Activated CD4-positive, alpha-beta T cell treated with anti-CD3 and anti-CD28 coated beads, Interleukin-2, amount 10 ng/mL, durations not matched to agents 7 days and 5 days (primary cell): ENCODE data around the gene ATP6V1C2. TPM values are rescaled to one million over a fixed set of nuclear protein-coding genes. Genes with fewer than 3 reads are reported as not detected.
A peak's percentile ranks its signal among the peaks of the same experiment; 100 is the strongest.
"Not testable (repeated sequence)": the region's sequence is repeated elsewhere in the genome, so short reads cannot be mapped to it uniquely, and the experiment has no call there.

ENCODE experiments used
- CTCF ChIA-PET: fragments of 350-600 bp; sonication (Branson Sonifier 250); formaldehyde crosslinking; loops from one replicate; lab custom pipeline; 2021; ENCODE audit warnings: antibody characterized with exemption; lab: Charles Lee
- POLR2A ChIA-PET: fragments of 350-600 bp; sonication (Branson Sonifier 250); formaldehyde crosslinking; loops from one replicate; lab custom pipeline; 2021; ENCODE audit warnings: antibody characterized with exemption; lab: Charles Lee
- DNase-seq: peaks from one replicate; pipeline ENCODE4 v3.0.0-alpha.2; 2020
- H3K27ac Mint-ChIP-seq: one replicate; pipeline ENCODE4 v1.8.0; 2021; ENCODE audit warnings: mild to moderate bottlenecking, moderate library complexity, mixed read lengths
- H3K27me3 Mint-ChIP-seq: one replicate; pipeline ENCODE4 v1.8.0; 2021; ENCODE audit warnings: mixed read lengths
- H3K36me3 Mint-ChIP-seq: one replicate; pipeline ENCODE4 v1.8.0; 2021; ENCODE audit warnings: low read depth, mixed read lengths
- H3K4me1 Mint-ChIP-seq: one replicate; pipeline ENCODE4 v1.8.0; 2021; ENCODE audit warnings: mixed read lengths
- H3K4me3 Mint-ChIP-seq: one replicate; pipeline ENCODE4 v1.8.0; 2021; ENCODE audit warnings: mild to moderate bottlenecking, moderate library complexity, mixed read lengths
- H3K9me3 Mint-ChIP-seq: one replicate; pipeline ENCODE4 v1.8.0; 2021; ENCODE audit warnings: mixed read lengths
- total RNA-seq, 2 experiments: library from RNA; stranded (reverse); gene quantifications; one replicate each; pipeline ENCODE4 v1.2.3, GENCODE V29; 2021

Gene ATP6V1C2
- total RNA-seq, 2 experiments from 2014 or later, result not detected

DNA sequence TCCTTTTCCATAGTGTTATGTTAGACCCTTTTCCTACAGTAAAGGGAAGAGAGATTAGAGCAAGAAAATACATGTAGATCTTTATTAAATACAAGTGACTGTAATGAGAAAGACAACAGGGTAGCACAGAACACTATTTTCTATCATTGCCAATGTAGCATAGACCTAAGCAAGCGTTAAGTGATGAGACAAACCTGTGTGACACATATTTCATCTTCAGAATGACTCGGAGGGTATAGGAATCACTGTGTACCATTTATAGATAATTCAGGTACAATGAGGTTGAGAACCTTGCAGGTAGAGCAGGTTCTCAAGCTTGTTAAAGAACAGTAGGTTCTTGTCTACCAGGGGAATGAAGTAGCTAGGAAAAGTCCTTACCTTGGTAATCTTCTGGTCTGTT, 75.3 kb downstream of the ATP6V1C2 start:
- Mint-ChIP-seq H3K4me1 (peaks cover 12% of the 10 kb centered on the region), H3K4me3 (no peak overlapping the region), H3K27ac (no peak overlapping the region), H3K9me3 (no peaks in the 10 kb centered on the region), H3K27me3 (no peaks in the 10 kb centered on the region), H3K36me3 (peaks cover 57% of the 10 kb centered on the region)
- POLR2A ChIA-PET, result no interaction called here
- no peak for DNase-seq
- CTCF ChIA-PET, result no interaction called here

DNA sequence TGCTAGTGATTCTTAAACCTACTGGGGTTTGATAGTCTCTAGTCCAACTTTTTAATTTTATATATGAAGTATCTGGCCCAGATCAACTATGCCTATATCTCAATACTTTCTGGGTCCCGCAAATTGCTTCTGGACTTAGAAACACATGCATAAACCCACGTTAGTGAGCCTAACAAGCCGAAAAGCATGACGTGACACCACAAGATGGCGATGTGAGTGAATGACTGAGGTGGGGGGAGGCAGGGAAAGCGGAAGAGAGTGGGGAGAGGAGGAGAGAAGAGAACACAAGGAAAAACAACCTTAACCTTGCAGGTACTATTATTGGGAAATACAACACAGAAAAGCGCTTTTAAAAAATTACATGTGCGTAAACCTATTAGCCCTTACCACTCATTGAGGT, 77.4 kb downstream of the ATP6V1C2 start:
- H3K27ac Mint-ChIP-seq, result no peak overlapping the region
- H3K4me3 Mint-ChIP-seq, result no peak overlapping the region
- DNase-seq, result no peak
- no peaks in the 10 kb centered on the region for H3K9me3 Mint-ChIP-seq
- ChIA-PET CTCF (interaction anchor here (0.6 kb wide), 1 partner anchor 635 kb away, joined by 3 read pairs; no protein-coding TSS in a partner anchor), POLR2A (interaction anchor here (0.7 kb wide), 1 partner anchor 653 kb away, joined by 3 read pairs; no protein-coding TSS in a partner anchor)
- H3K27me3 Mint-ChIP-seq, result no peaks in the 10 kb centered on the region
- H3K36me3 Mint-ChIP-seq, result peaks cover 43% of the 10 kb centered on the region
- H3K4me1 Mint-ChIP-seq, result peaks cover 5% of the 10 kb centered on the region

DNA sequence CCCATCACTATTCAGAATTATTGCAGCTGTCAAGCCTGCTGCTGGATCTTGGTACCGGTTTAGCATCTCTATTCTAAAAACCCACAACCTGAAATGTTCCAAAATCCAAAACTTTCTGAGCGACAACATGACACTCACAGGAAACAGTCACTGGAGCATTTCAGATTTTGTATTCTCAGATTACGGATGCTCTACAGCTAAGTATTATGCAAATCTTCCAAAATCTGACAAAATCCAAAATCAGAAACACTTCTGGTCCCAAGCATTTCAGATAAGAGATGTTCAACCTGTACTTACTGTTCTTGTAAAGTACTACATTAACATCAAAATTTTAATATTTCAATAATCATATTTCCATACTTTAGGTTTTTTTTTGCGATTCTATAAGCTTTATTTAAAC, 78.7 kb downstream of the ATP6V1C2 start:
- H3K4me3 Mint-ChIP-seq, result no peak overlapping the region
- H3K4me1 Mint-ChIP-seq, result peaks cover 5% of the 10 kb centered on the region
- DNase-seq, result no peak
- ChIA-PET POLR2A (no interaction called here), CTCF (interaction anchor here (0.6 to 1.9 kb wide), 4 partner anchors 9 to 741 kb away, joined by 3 to 11 read pairs (median 4); no protein-coding TSS in a partner anchor)
- H3K9me3 Mint-ChIP-seq, result no peaks in the 10 kb centered on the region
- H3K27me3 Mint-ChIP-seq, result no peaks in the 10 kb centered on the region
- no peak overlapping the region for H3K27ac Mint-ChIP-seq
- H3K36me3 Mint-ChIP-seq, result peaks cover 35% of the 10 kb centered on the region

DNA sequence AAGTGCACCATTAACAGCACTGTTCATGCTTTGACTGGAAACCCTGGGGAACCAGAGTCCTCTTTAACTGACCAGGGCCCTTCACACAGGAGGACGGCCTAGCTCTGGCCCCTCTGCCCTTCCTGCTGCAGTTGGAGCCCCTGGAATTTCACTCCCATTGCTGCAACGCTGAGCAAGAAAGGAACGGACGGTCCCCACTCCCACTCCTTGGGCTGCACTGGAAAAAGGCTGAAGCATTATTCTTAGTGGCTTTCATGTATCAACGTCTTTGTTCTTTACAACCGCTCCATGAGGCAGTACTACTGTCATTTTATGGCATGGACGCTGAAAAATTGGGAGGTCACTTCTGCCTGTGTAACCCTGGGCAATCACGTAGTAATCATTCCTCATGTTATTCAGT, 81.2 kb downstream of the ATP6V1C2 start:
- Mint-ChIP-seq H3K36me3 (peaks cover 19% of the 10 kb centered on the region), H3K27me3 (no peaks in the 10 kb centered on the region), H3K9me3 (no peaks in the 10 kb centered on the region), H3K4me3 (no peak overlapping the region), H3K27ac (no peak overlapping the region), H3K4me1 (peaks cover 11% of the 10 kb centered on the region)
- DNase-seq, result no peak
- POLR2A ChIA-PET, result no interaction called here
- CTCF ChIA-PET, result no interaction called here

DNA sequence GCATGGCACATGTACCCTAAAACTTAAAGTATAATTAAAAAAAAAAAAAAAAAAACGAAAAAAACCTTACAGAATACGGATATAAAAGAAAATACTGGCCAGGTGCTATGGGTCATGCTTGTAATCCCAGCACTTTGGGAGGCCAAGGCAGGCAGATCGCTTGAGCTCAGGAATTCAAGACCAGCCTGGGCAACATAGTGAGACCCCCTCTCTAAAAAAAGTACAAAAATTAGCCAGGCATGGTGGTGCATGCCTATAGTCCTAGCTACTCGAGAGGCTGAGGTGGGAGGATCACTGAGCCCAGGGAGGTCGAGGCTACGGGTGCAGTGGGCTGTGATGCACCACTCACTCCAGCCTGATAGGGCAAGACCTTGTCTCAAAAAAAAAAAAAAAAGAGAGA, 84.6 kb downstream of the ATP6V1C2 start:
- peaks cover 38% of the 10 kb centered on the region for H3K4me1 Mint-ChIP-seq
- H3K4me3 Mint-ChIP-seq, H3K9me3 Mint-ChIP-seq, POLR2A ChIA-PET, CTCF ChIA-PET, DNase-seq, H3K27ac Mint-ChIP-seq, H3K27me3 Mint-ChIP-seq: not testable (repeated sequence)
- H3K36me3 Mint-ChIP-seq, result peaks cover 28% of the 10 kb centered on the region

DNA sequence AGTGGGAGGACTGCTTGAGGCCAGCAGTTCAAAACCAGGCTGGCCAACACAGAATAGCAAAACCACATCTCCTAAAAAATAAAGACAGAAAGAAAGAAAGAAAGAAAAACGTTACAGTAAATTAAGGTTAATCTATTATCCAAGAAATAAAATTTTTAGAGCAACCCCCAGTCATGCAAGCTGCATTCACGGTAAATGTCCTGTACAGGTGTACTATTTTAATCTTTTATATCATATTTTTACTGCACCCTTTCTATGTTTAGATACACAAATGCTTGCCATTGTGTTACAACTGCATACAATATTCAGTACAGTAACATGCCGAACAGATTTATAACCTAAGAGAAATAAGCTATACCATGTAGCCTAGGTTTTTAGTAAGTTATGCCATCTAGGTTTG, 85.1 kb downstream of the ATP6V1C2 start:
- H3K4me3 Mint-ChIP-seq, result no peak overlapping the region
- ChIA-PET POLR2A (no interaction called here), CTCF (no interaction called here)
- H3K4me1 Mint-ChIP-seq, result peaks cover 42% of the 10 kb centered on the region
- no peaks in the 10 kb centered on the region for H3K27me3 Mint-ChIP-seq
- no peaks in the 10 kb centered on the region for H3K9me3 Mint-ChIP-seq
- H3K36me3 Mint-ChIP-seq, result peaks cover 28% of the 10 kb centered on the region
- DNase-seq, result no peak
- H3K27ac Mint-ChIP-seq, result no peak overlapping the region

DNA sequence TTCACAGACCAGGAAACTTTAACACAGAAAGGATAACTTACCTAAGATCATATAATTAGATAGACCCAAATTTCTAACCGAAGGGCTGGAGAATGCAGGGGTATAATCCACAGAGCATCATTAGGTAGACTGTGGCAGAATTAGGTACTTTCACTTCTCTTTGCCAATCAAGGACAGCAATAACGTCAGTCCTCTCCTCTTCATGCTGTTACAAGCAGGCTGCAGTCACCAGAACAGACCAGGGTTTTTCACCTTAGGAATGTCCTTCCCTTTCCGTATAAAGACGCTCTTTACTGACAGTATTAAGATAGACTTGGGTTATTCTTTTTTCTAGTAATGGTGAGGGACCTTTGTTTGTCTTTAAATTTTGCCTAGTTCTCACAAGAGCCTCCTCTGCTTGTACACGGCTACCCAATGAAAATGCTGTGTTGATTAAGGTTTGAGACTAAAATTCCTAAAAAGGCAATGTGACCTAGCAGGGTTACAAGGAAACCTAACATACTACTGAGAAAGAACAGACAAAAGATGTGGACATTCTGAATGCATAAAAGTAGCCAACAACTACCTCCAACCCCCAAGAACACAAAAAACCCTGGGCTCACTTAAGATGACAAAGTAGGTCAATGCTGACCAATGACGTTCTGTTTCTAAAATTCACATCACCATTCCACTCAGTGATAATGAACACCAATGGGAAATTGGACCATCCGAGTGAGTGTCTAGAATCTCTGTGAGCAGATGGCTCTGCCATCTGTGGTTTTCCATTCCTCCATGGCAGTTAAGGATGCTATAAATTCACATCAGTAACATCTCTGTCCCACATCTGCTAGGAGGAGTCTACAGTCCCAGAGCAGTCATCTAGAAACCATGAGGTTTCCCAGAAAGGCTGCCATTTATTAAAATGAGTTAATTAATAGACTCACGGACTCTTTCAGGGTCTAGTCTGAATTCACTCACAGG, 89.1 kb downstream of the ATP6V1C2 start:
- POLR2A ChIA-PET, result no interaction called here
- H3K9me3 Mint-ChIP-seq, result no peaks in the 10 kb centered on the region
- DNase-seq, result no peak
- peak overlapping the region; percentile 91 for H3K4me3 Mint-ChIP-seq
- H3K36me3 Mint-ChIP-seq, result peaks cover 19% of the 10 kb centered on the region
- H3K27ac Mint-ChIP-seq, result peak overlapping the region; percentile 96
- no peaks in the 10 kb centered on the region for H3K27me3 Mint-ChIP-seq
- CTCF ChIA-PET, result no interaction called here
- H3K4me1 Mint-ChIP-seq, result peaks cover 40% of the 10 kb centered on the region

DNA sequence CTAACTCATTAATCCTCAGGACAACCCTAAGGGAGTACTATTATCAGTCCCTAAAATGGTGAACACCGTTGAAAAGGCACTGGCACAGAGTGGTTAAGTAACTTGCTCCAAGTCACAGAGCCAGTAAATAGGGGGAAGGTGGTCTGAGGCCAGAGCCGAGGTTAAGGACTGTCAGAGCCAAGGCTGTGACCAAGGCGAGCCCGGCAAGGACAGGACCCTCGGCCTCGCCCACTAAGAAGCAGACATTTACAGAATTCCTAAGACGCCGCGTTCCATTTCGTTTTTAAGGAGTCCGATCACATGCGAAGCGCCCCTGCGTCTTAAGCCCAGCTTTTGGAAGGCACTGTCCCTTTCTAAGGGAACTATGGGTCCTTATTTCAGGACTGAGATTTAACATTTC, 90.1 kb downstream of the ATP6V1C2 start:
- ChIA-PET CTCF (interaction anchor here (0.9 to 1.4 kb wide), 3 partner anchors 11 to 321 kb away, joined by 3 to 4 read pairs (median 3); a partner anchor contains a TSS), POLR2A (no interaction called here)
- peak overlapping the region; percentile 96 for H3K27ac Mint-ChIP-seq
- peak overlapping the region; percentile 91 for H3K4me3 Mint-ChIP-seq
- peaks cover 19% of the 10 kb centered on the region for H3K36me3 Mint-ChIP-seq
- peaks cover 40% of the 10 kb centered on the region for H3K4me1 Mint-ChIP-seq
- no peaks in the 10 kb centered on the region for H3K9me3 Mint-ChIP-seq
- DNase-seq, result no peak
- H3K27me3 Mint-ChIP-seq, result peaks cover 4% of the 10 kb centered on the region

DNA sequence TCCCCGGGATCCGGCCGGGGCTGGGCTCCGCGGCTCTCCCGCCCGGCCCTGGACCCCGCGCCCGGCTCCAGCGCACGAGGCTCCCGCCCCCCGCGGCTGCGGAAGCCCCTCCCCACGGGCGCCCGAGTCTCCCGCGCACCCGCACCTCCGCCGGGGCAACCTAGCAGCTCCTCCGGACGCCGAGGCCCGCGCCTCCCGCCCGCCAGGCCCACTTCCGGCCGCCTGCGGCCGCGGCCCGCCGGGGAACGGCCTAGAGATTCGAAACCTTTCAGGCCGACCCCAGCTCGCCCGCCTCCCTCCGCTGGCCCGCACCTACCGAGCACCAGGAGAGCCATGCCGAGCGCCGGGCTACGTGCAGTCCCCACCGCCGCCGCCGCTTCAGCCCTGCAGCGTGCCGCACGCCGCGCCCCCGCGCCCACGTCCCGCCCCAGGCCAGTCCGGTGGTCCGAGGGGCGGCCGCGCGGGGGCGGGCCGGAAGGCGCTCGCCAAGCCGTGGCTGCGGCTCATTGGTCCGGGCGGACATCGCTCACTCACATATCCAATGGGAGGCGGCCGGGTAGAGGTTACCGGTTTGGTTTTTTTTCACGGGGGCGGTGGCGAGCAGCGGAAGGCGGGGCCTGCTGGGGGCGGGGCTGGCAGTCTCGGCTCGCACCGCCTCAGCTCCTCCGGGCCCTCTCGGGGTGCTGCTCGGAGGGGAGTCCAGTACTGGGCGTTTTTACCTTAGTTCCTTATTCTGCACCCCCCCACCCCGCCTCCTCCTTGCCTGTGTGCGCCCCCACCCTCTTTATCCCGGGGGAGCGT, 91.1 kb downstream of the ATP6V1C2 start, which contains the start of gene PDIA6:
Gene PDIA6 (minus strand): TSS at position 424 of the 801 bp plus-strand sequence. CDS start 89 bp downstream, at position 335.
- Mint-ChIP-seq H3K27ac (peak within 1 kb of the TSS; percentile 96), H3K9me3 (no peaks in the 10 kb centered on the region), H3K36me3 (peaks cover 19% of the 10 kb centered on the region), H3K4me1 (peaks cover 35% of the 10 kb centered on the region), H3K27me3 (peaks cover 10% of the 10 kb centered on the region), H3K4me3 (peak within 1 kb of the TSS; percentile 91)
- ChIA-PET CTCF (interaction anchor here (0.6 to 1.4 kb wide), 4 partner anchors 10 to 320 kb away, joined by 3 to 4 read pairs (median 3); a partner anchor contains a TSS), POLR2A (no interaction called here)
- peak; percentile 96 for DNase-seq

DNA sequence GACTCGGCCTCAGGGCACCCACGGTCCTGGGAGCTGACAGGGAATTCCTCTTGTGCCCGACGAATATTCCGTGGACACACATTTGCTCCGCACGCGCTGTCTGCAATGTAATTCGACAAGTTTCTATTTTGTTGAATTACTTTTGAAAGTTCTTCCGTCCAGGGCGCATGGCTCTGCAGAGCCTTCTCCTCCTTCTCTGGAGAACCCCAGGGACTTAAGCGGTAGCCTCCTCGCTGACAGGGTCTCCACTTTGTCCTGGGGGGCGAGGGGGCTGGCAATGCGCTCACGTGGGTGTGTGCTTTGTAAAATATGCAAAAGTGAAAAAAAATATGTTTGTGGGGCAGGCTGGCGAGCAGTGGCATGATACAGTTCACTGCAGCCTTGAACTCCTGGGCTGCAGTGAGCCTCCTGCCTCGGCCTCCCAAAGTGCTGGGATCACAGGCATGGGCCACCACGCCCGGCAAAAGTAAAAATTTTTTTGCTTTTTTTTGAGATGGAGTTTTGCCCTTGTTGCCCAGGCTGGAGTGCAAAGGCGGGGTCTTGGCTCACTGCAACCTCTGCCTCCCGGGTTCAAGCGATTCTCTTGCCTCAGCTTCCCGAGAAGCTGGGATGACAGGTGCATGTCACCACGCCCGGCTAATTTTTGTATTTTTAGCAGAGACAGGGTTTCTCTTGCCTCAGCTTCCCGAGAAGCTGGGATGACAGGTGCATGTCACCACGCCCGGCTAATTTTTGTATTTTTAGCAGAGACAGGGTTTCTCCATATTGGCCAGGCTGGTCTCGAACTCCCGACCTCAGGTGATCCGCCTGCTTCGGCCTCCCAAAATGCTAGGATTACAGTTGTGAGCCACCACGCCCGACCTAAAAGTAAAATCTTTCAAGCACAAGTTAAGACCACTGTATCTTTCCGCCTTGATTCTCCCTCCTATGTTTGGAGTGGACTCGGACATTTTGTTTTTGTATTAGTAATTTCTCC, 92.0 kb downstream of the ATP6V1C2 start:
- peaks cover 13% of the 10 kb centered on the region for H3K27me3 Mint-ChIP-seq
- H3K4me1 Mint-ChIP-seq, result peaks cover 26% of the 10 kb centered on the region
- DNase-seq, POLR2A ChIA-PET, H3K9me3 Mint-ChIP-seq, CTCF ChIA-PET: not testable (repeated sequence)
- H3K4me3 Mint-ChIP-seq, result peak overlapping the region; percentile 75
- peak overlapping the region; percentile 78 for H3K27ac Mint-ChIP-seq
- peaks cover 13% of the 10 kb centered on the region for H3K36me3 Mint-ChIP-seq

DNA sequence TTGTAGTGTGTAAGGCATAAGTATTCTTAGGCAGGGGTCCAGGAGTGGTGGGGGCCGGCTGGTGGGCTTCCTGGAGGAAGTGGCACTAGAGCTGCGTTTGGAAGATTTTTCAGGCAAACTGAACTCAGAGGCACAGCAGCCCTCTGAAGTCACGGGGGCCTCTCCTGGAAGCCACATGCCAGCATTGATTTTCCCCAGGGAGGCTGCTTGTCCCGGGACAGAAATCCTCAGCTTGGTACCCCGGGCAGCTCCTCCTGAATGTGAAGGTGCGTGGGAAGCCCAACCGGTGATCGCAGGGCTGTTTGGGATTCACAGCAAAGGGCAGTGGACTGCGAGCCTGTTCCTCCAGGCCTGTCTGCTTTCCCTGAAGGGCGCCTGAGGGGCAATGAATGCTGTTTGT, 92.7 kb downstream of the ATP6V1C2 start:
- no peaks in the 10 kb centered on the region for H3K9me3 Mint-ChIP-seq
- peak overlapping the region; percentile 25 for H3K27ac Mint-ChIP-seq
- peaks cover 22% of the 10 kb centered on the region for H3K4me1 Mint-ChIP-seq
- ChIA-PET CTCF (no interaction called here), POLR2A (no interaction called here)
- H3K27me3 Mint-ChIP-seq, result peaks cover 18% of the 10 kb centered on the region
- H3K4me3 Mint-ChIP-seq, result no peak overlapping the region
- H3K36me3 Mint-ChIP-seq, result peaks cover 9% of the 10 kb centered on the region
- no peak for DNase-seq
